ENCODE results near the gene ELMO3.

Gene ELMO3

DNA sequence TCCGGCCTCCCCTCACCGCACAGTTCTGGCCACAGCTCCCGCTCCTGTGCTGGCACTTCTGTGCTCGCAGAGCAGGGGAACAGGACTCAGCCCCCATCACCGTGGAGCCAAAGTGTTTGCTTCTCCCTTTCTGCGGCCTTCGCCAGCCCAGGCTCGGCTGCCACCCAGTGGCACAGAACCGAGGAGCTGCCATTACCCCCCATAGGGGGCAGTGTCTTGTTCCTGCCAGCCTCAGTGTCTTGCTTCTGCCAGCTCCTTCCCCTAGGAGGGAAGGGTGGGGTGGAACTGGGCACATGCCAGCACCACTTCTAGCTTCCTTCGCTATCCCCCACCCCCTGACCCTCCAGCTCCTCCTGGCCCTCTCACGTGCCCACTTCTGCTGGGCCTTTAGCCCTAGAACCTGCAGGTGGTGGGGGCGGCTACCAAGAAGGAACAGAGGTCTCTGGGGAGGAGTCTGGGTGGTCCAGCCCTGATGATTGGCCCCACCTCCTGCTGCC is 645 bp upstream of the ELMO3 start:
- H3K4me3 Mint-ChIP-seq: no peak overlapping the region
- DNase-seq (no peak), ATAC-seq (peak; percentile 54)
- no peaks in the 10 kb centered on the region for H3K27me3 Mint-ChIP-seq
- H3K27ac Mint-ChIP-seq: peak overlapping the region in 1 of 2 donors; percentile 93
- H3K9me3 Mint-ChIP-seq: no peaks in the 10 kb centered on the region
- H3K4me1 Mint-ChIP-seq: peaks cover 51% of the 10 kb centered on the region

DNA sequence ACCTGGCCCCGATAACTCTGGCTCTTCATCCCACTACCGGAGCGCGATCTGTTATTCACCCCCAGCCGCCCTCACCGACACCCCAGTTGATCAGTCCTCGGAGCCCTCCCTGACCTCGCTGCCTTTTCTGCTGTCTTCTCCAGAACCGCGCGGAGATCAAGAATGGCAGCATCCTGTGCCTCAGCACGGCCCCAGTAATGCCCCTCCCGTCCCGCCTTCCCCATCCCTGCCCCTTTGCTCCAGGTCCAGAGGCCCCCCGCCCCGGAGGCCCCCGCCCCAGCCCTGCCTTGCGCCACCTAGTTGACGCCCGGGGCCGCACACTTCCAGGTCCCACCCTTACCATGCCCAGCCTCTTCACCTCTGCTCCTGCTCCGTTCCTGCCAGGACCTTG is 872 bp downstream of the ELMO3 start:
- H3K27me3 Mint-ChIP-seq: no peaks in the 10 kb centered on the region
- ATAC-seq (peak; percentile 13), DNase-seq (no peak)
- peak overlapping the region; percentile 35 to 77 for H3K27ac Mint-ChIP-seq
- no peaks in the 10 kb centered on the region for H3K9me3 Mint-ChIP-seq
- H3K4me1 Mint-ChIP-seq: peaks cover 36% of the 10 kb centered on the region
- H3K4me3 Mint-ChIP-seq: no peak overlapping the region

- Mint-ChIP-seq H3K27me3 (no peaks in the 10 kb centered on the region), H3K4me1 (peaks cover 29% of the 10 kb centered on the region), H3K9me3 (no peaks in the 10 kb centered on the region), H3K4me3 (no peak overlapping the region), H3K27ac (peak overlapping the region in 1 of 2 donors; percentile 27)
- ATAC-seq (no peak), DNase-seq (no peak)
Observed at GRCh38 chr16:67200491-67200890, 1.6 kb downstream of the ELMO3 start.

DNA sequence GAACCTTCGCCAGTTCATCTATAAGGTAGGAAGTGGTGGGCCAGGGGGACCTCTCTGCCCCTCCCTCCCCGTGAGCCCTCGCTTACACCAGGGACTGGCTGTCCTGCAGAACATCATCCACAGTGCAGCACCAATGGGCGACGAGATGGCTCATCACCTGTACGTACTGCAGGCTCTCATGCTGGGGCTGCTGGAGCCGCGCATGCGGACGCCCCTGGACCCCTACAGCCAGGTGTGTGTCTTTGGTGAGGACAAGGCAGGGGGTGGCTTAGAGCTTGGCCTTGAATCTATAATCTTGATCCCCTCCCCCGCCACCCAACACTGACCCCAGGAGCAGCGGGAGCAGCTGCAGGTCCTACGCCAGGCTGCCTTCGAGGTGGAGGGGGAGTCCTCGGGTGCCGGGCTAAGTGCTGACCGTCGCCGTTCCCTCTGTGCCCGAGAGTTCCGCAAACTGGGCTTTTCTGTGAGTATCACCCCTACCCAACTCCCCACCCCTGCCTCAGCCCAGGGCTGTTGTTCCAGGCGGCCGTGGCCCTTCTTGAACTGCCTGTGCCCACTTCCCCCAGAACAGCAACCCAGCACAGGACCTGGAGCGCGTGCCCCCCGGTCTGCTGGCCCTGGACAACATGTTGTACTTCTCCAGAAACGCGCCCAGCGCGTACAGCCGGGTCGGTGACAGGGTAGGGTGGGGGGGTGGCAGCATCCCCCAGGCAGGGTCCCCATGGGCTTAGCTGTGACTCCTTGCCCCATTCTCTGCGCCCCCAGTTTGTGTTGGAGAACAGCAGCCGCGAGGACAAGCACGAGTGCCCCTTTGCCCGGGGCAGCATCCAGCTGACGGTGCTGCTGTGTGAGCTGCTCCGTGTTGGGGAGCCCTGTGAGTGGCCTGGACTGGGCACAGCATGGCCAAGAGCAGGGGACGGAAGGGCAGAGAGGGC is 2.7 kb downstream of the ELMO3 start:
- Mint-ChIP-seq H3K27ac (no peak overlapping the region), H3K27me3 (no peaks in the 10 kb centered on the region), H3K4me3 (no peak overlapping the region), H3K4me1 (peaks cover 23% of the 10 kb centered on the region), H3K9me3 (no peaks in the 10 kb centered on the region)
- DNase-seq: no peak
- ATAC-seq: no peak

DNA sequence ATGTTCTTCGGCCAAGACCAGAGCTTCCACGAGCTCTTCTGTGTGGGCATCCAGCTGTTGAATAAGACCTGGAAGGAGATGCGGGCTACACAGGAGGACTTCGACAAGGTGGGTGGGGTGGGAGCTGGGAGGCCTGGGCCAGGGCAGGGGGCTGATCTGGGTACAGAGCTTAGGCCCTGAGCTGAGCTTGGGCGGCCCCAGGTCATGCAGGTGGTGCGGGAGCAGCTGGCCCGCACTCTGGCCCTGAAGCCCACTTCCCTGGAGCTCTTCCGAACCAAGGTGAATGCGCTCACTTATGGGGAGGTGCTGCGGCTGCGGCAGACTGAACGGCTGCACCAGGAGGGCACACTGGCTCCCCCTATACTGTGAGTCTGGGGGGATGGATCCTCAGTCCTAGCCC is 3.5 kb downstream of the ELMO3 start:
- H3K27ac Mint-ChIP-seq: peak overlapping the region in 1 of 2 donors; percentile 59
- no peak for DNase-seq
- no peak overlapping the region for H3K4me3 Mint-ChIP-seq
- peaks cover 20% of the 10 kb centered on the region for H3K4me1 Mint-ChIP-seq
- H3K9me3 Mint-ChIP-seq: no peaks in the 10 kb centered on the region
- no peak for ATAC-seq
- H3K27me3 Mint-ChIP-seq: no peaks in the 10 kb centered on the region

DNA sequence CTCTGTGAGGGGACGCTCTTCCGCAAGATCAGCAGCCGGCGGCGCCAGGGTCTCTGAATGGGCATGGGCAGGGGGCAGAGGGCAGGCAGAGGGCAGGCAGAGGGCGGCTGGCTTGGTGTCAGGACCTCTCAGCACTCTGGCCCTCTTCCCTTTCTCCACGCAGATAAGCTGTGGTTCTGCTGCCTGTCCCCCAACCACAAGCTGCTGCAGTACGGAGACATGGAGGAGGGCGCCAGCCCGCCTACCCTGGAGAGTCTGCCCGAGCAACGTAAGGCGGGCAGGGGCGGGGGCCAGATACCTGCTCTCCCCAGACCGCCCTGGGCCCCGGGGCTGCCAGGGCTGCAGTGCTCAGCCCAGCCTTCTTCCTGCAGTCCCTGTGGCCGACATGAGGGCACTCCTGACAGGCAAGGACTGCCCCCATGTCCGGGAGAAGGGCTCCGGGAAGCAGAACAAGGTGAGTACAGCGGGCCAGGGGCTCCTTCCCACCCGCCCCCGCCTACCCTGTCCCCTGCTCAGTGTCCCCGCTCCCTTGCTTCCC is 4.1 kb downstream of the ELMO3 start:
- no peak overlapping the region for H3K4me3 Mint-ChIP-seq
- H3K27me3 Mint-ChIP-seq: no peaks in the 10 kb centered on the region
- ATAC-seq: no peak
- H3K9me3 Mint-ChIP-seq: no peaks in the 10 kb centered on the region
- peaks cover 15% of the 10 kb centered on the region for H3K4me1 Mint-ChIP-seq
- DNase-seq: no peak
- no peak overlapping the region for H3K27ac Mint-ChIP-seq

- Mint-ChIP-seq H3K4me3 (no peak overlapping the region), H3K4me1 (peaks cover 9% of the 10 kb centered on the region), H3K27me3 (no peaks in the 10 kb centered on the region), H3K27ac (no peak overlapping the region), H3K9me3 (no peaks in the 10 kb centered on the region)
- ATAC-seq: no peak
- no peak for DNase-seq
Observed at GRCh38 chr16:67204076-67204475, 5.1 kb downstream of the ELMO3 start.

DNA sequence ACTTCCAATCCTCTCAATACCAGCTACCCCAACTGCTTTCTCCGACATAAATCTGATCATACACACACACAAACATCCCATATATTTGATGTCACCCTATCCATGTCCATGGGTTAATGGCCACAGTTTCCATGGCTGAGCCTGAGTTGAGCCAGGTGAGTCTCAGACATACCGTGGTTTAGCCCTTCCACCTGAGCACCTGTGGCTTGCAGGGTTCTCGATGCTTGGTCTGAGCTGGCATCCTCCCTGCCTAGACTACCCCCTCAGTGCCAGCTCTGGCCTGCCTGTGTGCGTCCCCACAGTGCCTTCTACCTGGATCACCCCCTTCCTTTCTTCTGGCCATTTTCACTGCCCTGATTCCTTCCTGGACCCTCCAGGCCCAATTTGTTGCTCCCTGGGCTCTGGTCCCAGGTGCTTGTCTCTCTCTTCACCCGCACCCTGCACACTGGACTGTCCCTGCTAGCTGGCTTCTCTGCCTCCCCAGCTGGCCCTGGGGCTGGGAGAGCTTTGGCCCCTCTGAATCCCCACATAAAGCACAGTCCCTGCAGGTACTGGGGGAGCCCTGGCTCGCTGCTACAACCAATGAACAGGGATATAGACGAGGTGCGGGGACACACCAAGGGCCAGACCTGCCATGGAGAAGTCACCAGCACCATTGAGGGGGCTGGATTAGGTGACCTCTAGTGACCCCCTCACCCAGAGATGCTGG is 7.4 kb downstream of the ELMO3 start:
- H3K27me3 Mint-ChIP-seq: no peaks in the 10 kb centered on the region

DNA sequence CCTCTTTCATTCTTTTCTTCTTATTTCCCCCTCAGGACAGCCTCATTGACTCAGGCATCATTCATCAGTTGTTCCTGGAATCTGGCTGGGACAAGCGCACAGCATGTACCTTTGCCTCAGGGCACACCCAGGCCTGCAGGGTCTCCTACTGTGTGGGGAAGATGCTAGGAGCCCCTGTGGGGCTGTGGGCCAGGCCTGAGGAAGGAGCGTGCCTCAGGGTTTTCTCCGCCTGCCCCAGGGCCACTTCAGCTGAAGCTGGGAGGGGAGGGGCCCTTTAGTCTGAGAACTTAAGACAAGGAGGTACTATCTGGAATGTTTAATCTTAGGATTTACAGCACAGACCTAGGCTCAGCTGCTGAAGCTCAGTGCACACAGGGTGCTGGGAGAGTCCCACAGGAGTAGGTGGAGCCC is 7.9 kb downstream of the ELMO3 start:
- no peak for DNase-seq
- peak overlapping the region in 1 of 2 donors; percentile 74 for H3K27ac Mint-ChIP-seq

More for the DNA sequence above, 7.4 kb downstream of the ELMO3 start:
- DNase-seq: no peak
- Mint-ChIP-seq H3K4me3 (no peak overlapping the region), H3K9me3 (no peaks in the 10 kb centered on the region), H3K4me1 (peaks cover 9% of the 10 kb centered on the region), H3K27ac (peak overlapping the region in 1 of 2 donors; percentile 71)
- ATAC-seq: no peak

DNA sequence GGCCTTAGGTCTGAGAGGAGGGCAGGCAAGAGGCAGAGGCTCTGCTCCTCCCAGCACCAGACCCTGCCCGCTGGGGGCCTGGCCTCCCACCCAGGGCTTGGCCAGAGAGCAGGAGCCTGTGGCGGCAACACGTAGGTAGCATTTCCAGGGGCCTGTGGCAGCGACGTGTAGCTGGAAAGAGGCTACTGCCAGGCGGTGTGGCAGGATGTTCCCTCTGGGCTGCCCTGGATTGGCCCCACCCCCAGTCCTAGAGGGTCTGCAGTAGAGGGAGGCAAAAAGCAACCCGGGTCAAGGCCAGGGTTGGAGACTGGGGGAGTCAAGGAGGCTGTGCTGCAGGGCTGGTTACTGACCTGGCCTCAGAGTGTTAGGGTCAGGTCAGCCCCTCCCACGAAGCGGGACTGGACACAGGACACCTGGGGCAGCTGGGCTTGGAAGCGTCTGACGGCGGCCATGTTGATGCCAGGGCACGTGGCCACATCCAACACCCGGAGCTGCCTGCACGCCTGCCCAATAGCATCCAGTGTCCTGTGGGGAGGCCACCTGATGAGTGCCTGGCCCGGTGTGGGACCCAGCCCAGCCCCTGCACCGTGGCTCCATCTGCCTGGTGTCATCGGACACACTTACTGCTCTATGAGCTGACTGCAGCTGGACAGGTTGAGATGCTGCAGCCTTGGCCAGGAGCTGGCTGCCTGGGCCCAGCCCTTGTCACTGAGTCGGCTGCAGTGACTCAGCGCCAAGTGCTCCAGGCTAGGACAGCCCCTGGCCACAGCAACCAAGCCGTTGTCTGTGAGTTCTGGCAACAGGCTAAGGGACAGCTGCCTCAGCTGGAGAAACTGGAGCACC is 8.5 kb downstream of the ELMO3 start:
- H3K27ac Mint-ChIP-seq: peak overlapping the region in 1 of 2 donors; percentile 74
- H3K4me1 Mint-ChIP-seq: peaks cover 9% of the 10 kb centered on the region
- H3K9me3 Mint-ChIP-seq: no peaks in the 10 kb centered on the region
- DNase-seq (no peak), ATAC-seq (no peak)
- no peak overlapping the region for H3K4me3 Mint-ChIP-seq
- no peaks in the 10 kb centered on the region for H3K27me3 Mint-ChIP-seq

More for the DNA sequence above, 7.9 kb downstream of the ELMO3 start:
- Mint-ChIP-seq H3K9me3 (no peaks in the 10 kb centered on the region), H3K4me3 (no peak overlapping the region), H3K4me1 (peaks cover 9% of the 10 kb centered on the region), H3K27me3 (no peaks in the 10 kb centered on the region)
- no peak for ATAC-seq

DNA sequence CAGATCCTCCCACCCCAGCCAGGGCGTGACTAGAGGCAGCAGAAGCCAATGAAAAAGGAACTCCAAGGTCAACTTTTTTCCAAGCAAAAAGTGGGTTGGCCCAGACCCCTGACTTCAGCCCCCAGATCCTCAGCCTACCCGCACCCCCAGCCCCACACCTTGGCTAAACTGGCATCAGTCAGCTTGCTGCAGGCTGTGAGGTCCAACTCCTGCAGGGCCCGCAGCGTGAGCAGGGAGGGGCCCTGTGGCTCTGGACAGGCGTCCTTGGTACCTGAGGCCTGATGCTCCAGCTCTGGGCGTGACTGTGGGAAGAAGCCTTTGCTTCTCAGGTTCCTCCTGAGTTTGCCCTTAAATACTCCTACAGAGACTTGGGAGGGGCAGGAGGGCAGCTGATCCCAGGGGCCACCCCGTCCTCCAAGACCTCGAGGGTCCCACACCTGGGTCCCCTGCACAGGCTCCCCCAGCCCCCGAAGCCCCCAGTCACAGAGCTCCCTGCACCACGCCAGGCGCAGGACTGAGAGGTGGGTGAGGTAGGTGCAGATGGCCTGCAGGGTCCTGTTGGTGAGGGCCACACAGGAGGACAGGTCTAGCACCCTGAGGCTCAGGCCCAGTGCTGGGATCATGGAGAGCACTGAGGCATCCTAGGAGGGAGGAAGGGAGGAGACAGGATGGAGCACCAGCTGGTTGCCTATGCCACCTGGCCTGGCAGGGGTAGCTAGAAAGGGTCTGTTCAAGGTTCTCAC is 9.4 kb downstream of the ELMO3 start:
- no peak overlapping the region for H3K4me3 Mint-ChIP-seq
- H3K27ac Mint-ChIP-seq: no peak overlapping the region
- no peaks in the 10 kb centered on the region for H3K9me3 Mint-ChIP-seq
- ATAC-seq: no peak
- peaks cover 9% of the 10 kb centered on the region for H3K4me1 Mint-ChIP-seq
- H3K27me3 Mint-ChIP-seq: no peaks in the 10 kb centered on the region
- no peak for DNase-seq

GRCh38 chr16:67209565-67209964 is 10.6 kb downstream of the ELMO3 start:
- Mint-ChIP-seq H3K27me3 (no peaks in the 10 kb centered on the region), H3K4me3 (no peak overlapping the region), H3K9me3 (no peaks in the 10 kb centered on the region), H3K4me1 (peaks cover 9% of the 10 kb centered on the region), H3K27ac (no peak overlapping the region)
- no peak for ATAC-seq
- DNase-seq: no peak

DNA sequence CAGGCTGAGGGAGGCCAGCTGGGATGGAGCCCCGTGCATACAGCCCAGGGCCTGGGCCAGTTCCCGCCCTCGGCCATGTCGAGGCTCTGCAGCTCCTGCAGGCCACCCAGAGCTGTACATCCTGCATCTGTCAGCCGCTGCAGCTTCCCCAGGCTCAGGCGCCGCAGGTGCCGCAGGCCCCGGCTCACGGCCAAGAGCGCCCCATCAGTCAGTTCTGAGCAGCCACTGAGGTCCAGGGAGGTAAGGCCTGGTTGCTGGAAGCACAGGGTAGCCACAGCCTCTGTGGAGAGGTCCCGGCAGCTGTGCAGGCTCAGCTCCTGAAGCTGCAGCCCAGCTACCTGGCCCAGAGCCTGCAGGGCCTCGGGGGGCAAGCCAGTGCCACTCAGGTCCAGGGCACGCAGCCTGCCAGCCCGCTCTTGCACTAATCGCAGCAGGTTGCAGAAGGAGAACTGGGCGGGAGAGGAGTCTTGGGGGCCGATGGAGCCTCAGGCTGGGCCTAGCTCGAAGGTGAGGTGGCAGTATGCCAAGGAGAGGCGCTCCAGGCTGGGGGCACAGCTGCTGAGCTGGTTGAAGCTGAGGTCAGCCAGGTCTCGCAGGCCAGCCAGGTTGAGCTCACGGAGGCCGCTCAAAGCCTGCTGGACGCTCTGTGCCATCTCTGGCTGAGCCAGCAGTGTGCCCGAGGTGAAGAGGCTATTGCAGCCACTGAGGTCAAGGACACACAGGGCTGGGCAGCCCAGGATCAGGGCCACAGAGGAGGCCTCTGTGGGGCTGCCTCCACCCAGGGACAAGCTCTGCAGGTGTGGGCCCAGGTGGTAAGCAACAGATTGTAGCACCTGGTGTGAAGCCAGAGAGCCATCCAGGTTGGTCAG is 11.4 kb downstream of the ELMO3 start:
- Mint-ChIP-seq H3K4me1 (peaks cover 9% of the 10 kb centered on the region), H3K4me3 (no peak overlapping the region), H3K27me3 (no peaks in the 10 kb centered on the region), H3K9me3 (no peaks in the 10 kb centered on the region), H3K27ac (peak overlapping the region in 1 of 2 donors; percentile 83)
- ATAC-seq: no peak
- DNase-seq: no peak

- DNase-seq: no peak
- Mint-ChIP-seq H3K4me3 (no peak overlapping the region), H3K9me3 (no peaks in the 10 kb centered on the region), H3K27ac (peak overlapping the region in 1 of 2 donors; percentile 4), H3K4me1 (peaks cover 3% of the 10 kb centered on the region), H3K27me3 (no peaks in the 10 kb centered on the region)
- no peak for ATAC-seq
Observed at GRCh38 chr16:67211674-67212073, 12.7 kb downstream of the ELMO3 start.
